GM23338 (cell line): ENCODE measurements around the gene CYP2W1. TPM values are rescaled to one million over a fixed set of nuclear protein-coding genes. Genes with fewer than 3 reads are reported as not detected.

Source experiments
- ATAC-seq: fragments of 200-7000 bp; cut with Tn5 transposase; 3 replicates; pipeline ENCODE4 v1.9.1; 2020
- DNase-seq: peaks from one replicate; pipeline ENCODE4 v3.0.0-alpha.2; 2015; ENCODE audit warnings: low spot score
- H2AFZ ChIP-seq: fragments of 200-600 bp; sonication (generic); 2 replicates; pipeline ENCODE4 v1.8.0; 2016; ENCODE audit warnings: antibody characterized with exemption, mild to moderate bottlenecking, moderate library complexity
- H3F3A ChIP-seq: fragments of 200-600 bp; sonication (generic); replicated peaks from 2 replicates; pipeline ENCODE4 v1.8.0; 2017; ENCODE audit warnings: antibody characterized with exemption, mixed run types, low read depth
- H3K27ac ChIP-seq: fragments of 200-600 bp; sonication (generic); 2 replicates; pipeline ENCODE4 v1.6.1; 2016; ENCODE audit warnings: low read depth
- H3K27me3 ChIP-seq: fragments of 200-600 bp; sonication (generic); 2 replicates; pipeline ENCODE4 v1.8.0; 2016; ENCODE audit warnings: mild to moderate bottlenecking, mixed run types, moderate library complexity; ENCODE audit not compliant: insufficient read depth
- H3K36me3 ChIP-seq: fragments of 200-600 bp; sonication (generic); 2 replicates; pipeline ENCODE4 v1.8.0; 2016; ENCODE audit warnings: mild to moderate bottlenecking; ENCODE audit not compliant: insufficient read depth
- H3K4me1 ChIP-seq: fragments of 200-600 bp; sonication (generic); 2 replicates; pipeline ENCODE4 v1.8.0; 2016; ENCODE audit warnings: mild to moderate bottlenecking, moderate library complexity; ENCODE audit not compliant: insufficient read depth
- H3K4me2 ChIP-seq: fragments of 200-600 bp; sonication (generic); 2 replicates; pipeline ENCODE4 v1.7.1; 2017; ENCODE audit warnings: mixed run types
- H3K4me3 ChIP-seq: fragments of 200-600 bp; sonication (generic); 2 replicates; pipeline ENCODE4 v1.6.1; 2016; ENCODE audit warnings: mixed run types
- H3K79me2 ChIP-seq: fragments of 200-600 bp; sonication (generic); replicated peaks from 2 replicates; pipeline ENCODE4 v1.8.0; 2017; ENCODE audit warnings: mild to moderate bottlenecking; ENCODE audit not compliant: insufficient read depth
- H3K9me2 ChIP-seq: fragments of 200-600 bp; sonication (generic); 2 replicates; pipeline ENCODE4 v1.8.0; 2017; ENCODE audit not compliant: insufficient read depth
- H4K20me1 ChIP-seq: fragments of 200-600 bp; sonication (generic); replicated peaks from 2 replicates; pipeline ENCODE4 v1.8.0; 2017; ENCODE audit warnings: mild to moderate bottlenecking; ENCODE audit not compliant: insufficient read depth
- H3K27ac Mint-ChIP-seq: 2 replicates; pipeline ENCODE4 v1.8.0; 2020; ENCODE audit warnings: inconsistent platforms, mild to moderate bottlenecking, moderate library complexity, mixed read lengths
- H3K27me3 Mint-ChIP-seq: 3 replicates; pipeline ENCODE4 v1.8.0; 2022; ENCODE audit warnings: low read depth, mild to moderate bottlenecking, moderate library complexity, mixed read lengths, inconsistent platforms; ENCODE audit not compliant: insufficient read depth, poor library complexity
- H3K36me3 Mint-ChIP-seq: 3 replicates; pipeline ENCODE4 v1.8.0; 2021; ENCODE audit warnings: low read depth, mild to moderate bottlenecking, inconsistent platforms, moderate library complexity, mixed read lengths
- H3K4me1 Mint-ChIP-seq: 3 replicates; pipeline ENCODE4 v1.8.0; 2020; ENCODE audit warnings: mild to moderate bottlenecking, inconsistent platforms, mixed read lengths
- H3K4me3 Mint-ChIP-seq: 3 replicates; pipeline ENCODE4 v1.8.0; 2021; ENCODE audit warnings: moderate library complexity, mild to moderate bottlenecking, inconsistent platforms, mixed read lengths
- H3K9me3 Mint-ChIP-seq: 3 replicates; pipeline ENCODE4 v1.8.0; 2020; ENCODE audit warnings: moderate library complexity, mild to moderate bottlenecking, inconsistent platforms, mixed read lengths
- JUNB ChIP-seq: IDR thresholded peaks from one replicate; pipeline ENCODE4 v1.6.1; 2016; ENCODE audit warnings: antibody characterized with exemption; ENCODE audit not compliant: unreplicated experiment
- NANOG ChIP-seq: IDR thresholded peaks from 2 replicates; pipeline ENCODE4 v1.6.1; 2016; ENCODE audit warnings: antibody characterized with exemption, borderline replicate concordance
- STAT1 ChIP-seq: IDR thresholded peaks from one replicate; pipeline ENCODE4 v1.6.1; 2016; ENCODE audit warnings: antibody characterized with exemption; ENCODE audit not compliant: unreplicated experiment
- ZNF114 ChIP-seq: fragments of 250-450 bp; sonication (Bioruptor Pico); IDR thresholded peaks from 2 replicates; pipeline ENCODE4 v1.5.0; 2020; ENCODE audit warnings: mild to moderate bottlenecking, moderate library complexity
- ZNF331 ChIP-seq: fragments of 250-450 bp; sonication (Bioruptor Pico); IDR thresholded peaks from 2 replicates; pipeline ENCODE4 v1.5.0; 2020; ENCODE audit warnings: low read depth, mild to moderate bottlenecking, moderate library complexity
- polyA plus RNA-seq: library from polyadenylated mRNA; unstranded; fragments of >200 nt; fragmentation: Nextera tagmentation; extraction: Ambion mirVana; gene quantifications from 2 replicates; pipeline ENCODE4 v1.2.1, GENCODE V29; 2016
- total RNA-seq: library from RNA; depleted of rRNA; stranded (reverse); fragments of >200 nt; shearing (Covaris generic); gene quantifications from 2 replicates; pipeline ENCODE4 v1.2.3, GENCODE V29; 2014
- TF ChIP-seq, protein P1 (sequence below): IDR thresholded peaks from 2 replicates; pipeline ENCODE4 v1.6.1; 2016; ENCODE audit warnings: antibody characterized with exemption
- TF ChIP-seq, protein P2 (sequence below): IDR thresholded peaks from one replicate; pipeline ENCODE4 v1.6.1; 2018; ENCODE audit warnings: antibody characterized with exemption; ENCODE audit not compliant: unreplicated experiment
- TF ChIP-seq, protein P3 (sequence below), 2 experiments: fragments of 200-600 bp in 1 of 2; sonication (generic) in 1 of 2; conservative IDR thresholded peaks; 2 replicates each; pipeline versions ENCODE4 v1.5.1 to v1.6.1; 2016 to 2017; ENCODE audit warnings: antibody characterized with exemption in 2 of 2, low read depth in 2 of 2, mild to moderate bottlenecking in 2 of 2, moderate library complexity in 1 of 2
- TF ChIP-seq, protein P4 (sequence below): fragments of 250-450 bp; sonication (Bioruptor Pico); IDR thresholded peaks from 2 replicates; pipeline ENCODE4 v1.5.0; 2020; ENCODE audit warnings: mild to moderate bottlenecking, moderate library complexity

The CYP2W1 gene
- total and polyA plus RNA-seq, 2 experiments from 2014 or later = not detected

DNA sequence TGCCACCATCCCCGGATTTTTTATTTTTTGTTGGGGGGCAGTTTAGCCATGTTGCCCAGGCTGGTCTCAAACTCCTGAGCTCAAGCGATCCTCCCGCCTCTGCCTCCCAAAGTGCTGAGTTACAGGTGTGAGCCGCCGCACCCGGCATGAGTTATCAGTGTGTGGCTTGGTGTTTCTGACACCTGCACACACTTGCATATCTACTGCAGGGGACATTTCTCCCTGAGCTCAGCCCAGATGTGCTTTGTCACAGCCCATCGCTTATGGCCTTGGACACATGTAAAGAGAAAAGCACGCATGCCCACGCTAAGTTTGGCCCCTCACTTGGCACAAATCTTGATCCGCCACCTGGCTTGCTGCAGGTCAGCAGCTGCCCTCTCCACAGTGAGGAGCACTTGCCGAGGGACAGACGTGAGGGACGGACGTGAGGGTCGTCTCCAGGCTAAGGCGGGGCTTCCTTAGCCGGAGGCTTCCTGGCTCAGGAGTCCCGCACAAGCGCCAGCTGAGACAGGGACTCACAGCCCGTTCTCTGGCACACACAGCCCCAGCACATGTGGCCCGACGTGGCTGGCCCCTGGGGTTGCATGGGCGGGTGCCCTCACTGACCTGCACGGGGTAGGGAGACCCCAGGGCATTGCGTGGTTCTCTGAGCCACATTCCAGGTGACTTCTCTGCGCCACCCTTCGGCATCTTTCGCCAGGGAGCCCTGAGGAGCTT is 11.8 kb downstream of the CYP2W1 start:
- no peaks in the 10 kb centered on the region for H3K4me1 ChIP-seq
- H3K79me2 ChIP-seq = no peaks in the 10 kb centered on the region
- no peak overlapping the region for H2AFZ ChIP-seq
- H3K9me2 ChIP-seq = no peaks in the 10 kb centered on the region
- DNase-seq (no peak), ATAC-seq (no peak)
- no peaks in the 10 kb centered on the region for H3K27me3 ChIP-seq
- no peaks in the 10 kb centered on the region for H3F3A ChIP-seq
- Mint-ChIP-seq H3K4me1 (0 out of 3 replicates have a peak, but pooled peaks cover 2% of the 10 kb centered on the region), H3K4me3 (no peak overlapping the region), H3K36me3 (no peaks in the 10 kb centered on the region), H3K27ac (no peak overlapping the region), H3K9me3 (no peaks in the 10 kb centered on the region), H3K27me3 (peaks cover 19% of the 10 kb centered on the region)
- no peak overlapping the region for H3K4me2 ChIP-seq
- no peak overlapping the region for H3K4me3 ChIP-seq
- H3K36me3 ChIP-seq = no peaks in the 10 kb centered on the region
- no peak overlapping the region for H3K27ac ChIP-seq
- TF ChIP-seq, protein P1, sequence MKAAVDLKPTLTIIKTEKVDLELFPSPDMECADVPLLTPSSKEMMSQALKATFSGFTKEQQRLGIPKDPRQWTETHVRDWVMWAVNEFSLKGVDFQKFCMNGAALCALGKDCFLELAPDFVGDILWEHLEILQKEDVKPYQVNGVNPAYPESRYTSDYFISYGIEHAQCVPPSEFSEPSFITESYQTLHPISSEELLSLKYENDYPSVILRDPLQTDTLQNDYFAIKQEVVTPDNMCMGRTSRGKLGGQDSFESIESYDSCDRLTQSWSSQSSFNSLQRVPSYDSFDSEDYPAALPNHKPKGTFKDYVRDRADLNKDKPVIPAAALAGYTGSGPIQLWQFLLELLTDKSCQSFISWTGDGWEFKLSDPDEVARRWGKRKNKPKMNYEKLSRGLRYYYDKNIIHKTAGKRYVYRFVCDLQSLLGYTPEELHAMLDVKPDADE = no peak
- TF ChIP-seq NANOG (no peak), ZNF114 (no peak), ZNF331 (CRISPR knock-in tag) (no peak), STAT1 (no peak), JUNB (no peak)
- TF ChIP-seq, protein P2, sequence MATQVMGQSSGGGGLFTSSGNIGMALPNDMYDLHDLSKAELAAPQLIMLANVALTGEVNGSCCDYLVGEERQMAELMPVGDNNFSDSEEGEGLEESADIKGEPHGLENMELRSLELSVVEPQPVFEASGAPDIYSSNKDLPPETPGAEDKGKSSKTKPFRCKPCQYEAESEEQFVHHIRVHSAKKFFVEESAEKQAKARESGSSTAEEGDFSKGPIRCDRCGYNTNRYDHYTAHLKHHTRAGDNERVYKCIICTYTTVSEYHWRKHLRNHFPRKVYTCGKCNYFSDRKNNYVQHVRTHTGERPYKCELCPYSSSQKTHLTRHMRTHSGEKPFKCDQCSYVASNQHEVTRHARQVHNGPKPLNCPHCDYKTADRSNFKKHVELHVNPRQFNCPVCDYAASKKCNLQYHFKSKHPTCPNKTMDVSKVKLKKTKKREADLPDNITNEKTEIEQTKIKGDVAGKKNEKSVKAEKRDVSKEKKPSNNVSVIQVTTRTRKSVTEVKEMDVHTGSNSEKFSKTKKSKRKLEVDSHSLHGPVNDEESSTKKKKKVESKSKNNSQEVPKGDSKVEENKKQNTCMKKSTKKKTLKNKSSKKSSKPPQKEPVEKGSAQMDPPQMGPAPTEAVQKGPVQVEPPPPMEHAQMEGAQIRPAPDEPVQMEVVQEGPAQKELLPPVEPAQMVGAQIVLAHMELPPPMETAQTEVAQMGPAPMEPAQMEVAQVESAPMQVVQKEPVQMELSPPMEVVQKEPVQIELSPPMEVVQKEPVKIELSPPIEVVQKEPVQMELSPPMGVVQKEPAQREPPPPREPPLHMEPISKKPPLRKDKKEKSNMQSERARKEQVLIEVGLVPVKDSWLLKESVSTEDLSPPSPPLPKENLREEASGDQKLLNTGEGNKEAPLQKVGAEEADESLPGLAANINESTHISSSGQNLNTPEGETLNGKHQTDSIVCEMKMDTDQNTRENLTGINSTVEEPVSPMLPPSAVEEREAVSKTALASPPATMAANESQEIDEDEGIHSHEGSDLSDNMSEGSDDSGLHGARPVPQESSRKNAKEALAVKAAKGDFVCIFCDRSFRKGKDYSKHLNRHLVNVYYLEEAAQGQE = no peak
- TF ChIP-seq, protein P3, sequence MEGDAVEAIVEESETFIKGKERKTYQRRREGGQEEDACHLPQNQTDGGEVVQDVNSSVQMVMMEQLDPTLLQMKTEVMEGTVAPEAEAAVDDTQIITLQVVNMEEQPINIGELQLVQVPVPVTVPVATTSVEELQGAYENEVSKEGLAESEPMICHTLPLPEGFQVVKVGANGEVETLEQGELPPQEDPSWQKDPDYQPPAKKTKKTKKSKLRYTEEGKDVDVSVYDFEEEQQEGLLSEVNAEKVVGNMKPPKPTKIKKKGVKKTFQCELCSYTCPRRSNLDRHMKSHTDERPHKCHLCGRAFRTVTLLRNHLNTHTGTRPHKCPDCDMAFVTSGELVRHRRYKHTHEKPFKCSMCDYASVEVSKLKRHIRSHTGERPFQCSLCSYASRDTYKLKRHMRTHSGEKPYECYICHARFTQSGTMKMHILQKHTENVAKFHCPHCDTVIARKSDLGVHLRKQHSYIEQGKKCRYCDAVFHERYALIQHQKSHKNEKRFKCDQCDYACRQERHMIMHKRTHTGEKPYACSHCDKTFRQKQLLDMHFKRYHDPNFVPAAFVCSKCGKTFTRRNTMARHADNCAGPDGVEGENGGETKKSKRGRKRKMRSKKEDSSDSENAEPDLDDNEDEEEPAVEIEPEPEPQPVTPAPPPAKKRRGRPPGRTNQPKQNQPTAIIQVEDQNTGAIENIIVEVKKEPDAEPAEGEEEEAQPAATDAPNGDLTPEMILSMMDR (conservative IDR thresholded peaks at IDR 0.05; ENCODE audit: low read depth in 2 of 2) = no peak
- TF ChIP-seq, protein P4, sequence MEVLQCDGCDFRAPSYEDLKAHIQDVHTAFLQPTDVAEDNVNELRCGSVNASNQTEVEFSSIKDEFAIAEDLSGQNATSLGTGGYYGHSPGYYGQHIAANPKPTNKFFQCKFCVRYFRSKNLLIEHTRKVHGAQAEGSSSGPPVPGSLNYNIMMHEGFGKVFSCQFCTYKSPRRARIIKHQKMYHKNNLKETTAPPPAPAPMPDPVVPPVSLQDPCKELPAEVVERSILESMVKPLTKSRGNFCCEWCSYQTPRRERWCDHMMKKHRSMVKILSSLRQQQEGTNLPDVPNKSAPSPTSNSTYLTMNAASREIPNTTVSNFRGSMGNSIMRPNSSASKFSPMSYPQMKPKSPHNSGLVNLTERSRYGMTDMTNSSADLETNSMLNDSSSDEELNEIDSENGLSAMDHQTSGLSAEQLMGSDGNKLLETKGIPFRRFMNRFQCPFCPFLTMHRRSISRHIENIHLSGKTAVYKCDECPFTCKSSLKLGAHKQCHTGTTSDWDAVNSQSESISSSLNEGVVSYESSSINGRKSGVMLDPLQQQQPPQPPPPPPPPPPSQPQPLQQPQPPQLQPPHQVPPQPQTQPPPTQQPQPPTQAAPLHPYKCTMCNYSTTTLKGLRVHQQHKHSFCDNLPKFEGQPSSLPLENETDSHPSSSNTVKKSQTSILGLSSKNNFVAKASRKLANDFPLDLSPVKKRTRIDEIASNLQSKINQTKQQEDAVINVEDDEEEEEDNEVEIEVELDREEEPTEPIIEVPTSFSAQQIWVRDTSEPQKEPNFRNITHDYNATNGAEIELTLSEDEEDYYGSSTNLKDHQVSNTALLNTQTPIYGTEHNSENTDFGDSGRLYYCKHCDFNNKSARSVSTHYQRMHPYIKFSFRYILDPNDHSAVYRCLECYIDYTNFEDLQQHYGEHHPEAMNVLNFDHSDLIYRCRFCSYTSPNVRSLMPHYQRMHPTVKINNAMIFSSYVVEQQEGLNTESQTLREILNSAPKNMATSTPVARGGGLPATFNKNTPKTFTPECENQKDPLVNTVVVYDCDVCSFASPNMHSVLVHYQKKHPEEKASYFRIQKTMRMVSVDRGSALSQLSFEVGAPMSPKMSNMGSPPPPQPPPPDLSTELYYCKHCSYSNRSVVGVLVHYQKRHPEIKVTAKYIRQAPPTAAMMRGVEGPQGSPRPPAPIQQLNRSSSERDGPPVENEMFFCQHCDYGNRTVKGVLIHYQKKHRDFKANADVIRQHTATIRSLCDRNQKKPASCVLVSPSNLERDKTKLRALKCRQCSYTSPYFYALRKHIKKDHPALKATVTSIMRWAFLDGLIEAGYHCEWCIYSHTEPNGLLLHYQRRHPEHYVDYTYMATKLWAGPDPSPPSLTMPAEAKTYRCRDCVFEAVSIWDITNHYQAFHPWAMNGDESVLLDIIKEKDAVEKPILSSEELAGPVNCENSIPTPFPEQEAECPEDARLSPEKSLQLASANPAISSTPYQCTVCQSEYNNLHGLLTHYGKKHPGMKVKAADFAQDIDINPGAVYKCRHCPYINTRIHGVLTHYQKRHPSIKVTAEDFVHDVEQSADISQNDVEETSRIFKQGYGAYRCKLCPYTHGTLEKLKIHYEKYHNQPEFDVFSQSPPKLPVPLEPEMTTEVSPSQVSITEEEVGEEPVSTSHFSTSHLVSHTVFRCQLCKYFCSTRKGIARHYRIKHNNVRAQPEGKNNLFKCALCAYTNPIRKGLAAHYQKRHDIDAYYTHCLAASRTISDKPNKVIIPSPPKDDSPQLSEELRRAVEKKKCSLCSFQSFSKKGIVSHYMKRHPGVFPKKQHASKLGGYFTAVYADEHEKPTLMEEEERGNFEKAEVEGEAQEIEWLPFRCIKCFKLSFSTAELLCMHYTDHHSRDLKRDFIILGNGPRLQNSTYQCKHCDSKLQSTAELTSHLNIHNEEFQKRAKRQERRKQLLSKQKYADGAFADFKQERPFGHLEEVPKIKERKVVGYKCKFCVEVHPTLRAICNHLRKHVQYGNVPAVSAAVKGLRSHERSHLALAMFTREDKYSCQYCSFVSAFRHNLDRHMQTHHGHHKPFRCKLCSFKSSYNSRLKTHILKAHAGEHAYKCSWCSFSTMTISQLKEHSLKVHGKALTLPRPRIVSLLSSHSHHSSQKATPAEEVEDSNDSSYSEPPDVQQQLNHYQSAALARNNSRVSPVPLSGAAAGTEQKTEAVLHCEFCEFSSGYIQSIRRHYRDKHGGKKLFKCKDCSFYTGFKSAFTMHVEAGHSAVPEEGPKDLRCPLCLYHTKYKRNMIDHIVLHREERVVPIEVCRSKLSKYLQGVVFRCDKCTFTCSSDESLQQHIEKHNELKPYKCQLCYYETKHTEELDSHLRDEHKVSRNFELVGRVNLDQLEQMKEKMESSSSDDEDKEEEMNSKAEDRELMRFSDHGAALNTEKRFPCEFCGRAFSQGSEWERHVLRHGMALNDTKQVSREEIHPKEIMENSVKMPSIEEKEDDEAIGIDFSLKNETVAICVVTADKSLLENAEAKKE = no peak
- no peaks in the 10 kb centered on the region for H4K20me1 ChIP-seq
